ENCODE results near the gene APP. TPM values are rescaled to one million over a fixed set of nuclear protein-coding genes. Genes with fewer than 3 reads are reported as not detected.

APP gene
- total RNA-seq, 2 experiments from 2014 or later = 0.55 TPM; not detected in 1

- ChIA-PET POLR2A (interaction anchor here (0.5 kb wide), 1 partner anchor 607 kb away, joined by 3 read pairs; no protein-coding TSS in a partner anchor), CTCF (ENCODE audit: unreplicated experiment) (no interaction called here)
- DNase-seq (ENCODE audit: low spot score) = no peak
- no peak overlapping the region for H3K4me2 ChIP-seq (ENCODE audit: low read length)
- H3K9me2 ChIP-seq (ENCODE audit: insufficient read depth, low read length) = no peaks in the 10 kb centered on the region
- no peaks in the 10 kb centered on the region for H3K36me3 ChIP-seq (ENCODE audit: insufficient read depth, low read length)
- BruUV-seq (replicated peaks) = no TSS peak
- H3K27ac ChIP-seq (ENCODE audit: low read depth, low read length, poor library complexity, severe bottlenecking) = no peak overlapping the region
- H3K79me2 ChIP-seq (ENCODE audit: insufficient read depth, low read depth, low read length) = no peaks in the 10 kb centered on the region
- H3K9me3 ChIP-seq (ENCODE audit: low read length) = no peaks in the 10 kb centered on the region
- H2AFZ ChIP-seq (ENCODE audit: low read length) = no peak overlapping the region
- no peak for TF ChIP-seq EZH2phosphoT487 (IDR thresholded peaks at IDR 0.05; ENCODE audit: borderline replicate concordance, low read depth, low read length)
- no peak for TF ChIP-seq CTCF (conservative IDR thresholded peaks at IDR 0.05; ENCODE audit: low read length)
- no peaks in the 10 kb centered on the region for H4K20me1 ChIP-seq (ENCODE audit: insufficient read depth, low read length)
- no peak overlapping the region for H3K4me3 ChIP-seq (ENCODE audit: low read depth, low read length, poor library complexity, severe bottlenecking)
- intact Hi-C loops (cut with micrococcal nuclease; ENCODE audit: unreplicated experiment) = no loop called here
- H3K4me1 ChIP-seq (ENCODE audit: insufficient read depth, low read length, poor library complexity, severe bottlenecking) = no peaks in the 10 kb centered on the region
Measured at GRCh38 chr21:26117324-26117971, 53.1 kb downstream of the APP start.

- CTCF ChIA-PET (ENCODE audit: unreplicated experiment) = no interaction called here
Measured at GRCh38 chr21:26116456-26117011, 54.0 kb downstream of the APP start.

More at GRCh38 chr21:26116456-26117011, 54.0 kb downstream of the APP start:
- no peaks in the 10 kb centered on the region for H3K36me3 ChIP-seq (ENCODE audit: insufficient read depth, low read length)
- H3K4me1 ChIP-seq (ENCODE audit: insufficient read depth, low read length, poor library complexity, severe bottlenecking) = no peaks in the 10 kb centered on the region
- H2AFZ ChIP-seq (ENCODE audit: low read length) = no peak overlapping the region
- H3K4me2 ChIP-seq (ENCODE audit: low read length) = no peak overlapping the region
- no peak for DNase-seq (ENCODE audit: low spot score)
- no peak overlapping the region for H3K27ac ChIP-seq (ENCODE audit: low read depth, low read length, poor library complexity, severe bottlenecking)
- H4K20me1 ChIP-seq (ENCODE audit: insufficient read depth, low read length) = no peaks in the 10 kb centered on the region
- BruUV-seq (replicated peaks) = no TSS peak
- TF ChIP-seq EZH2phosphoT487 (IDR thresholded peaks at IDR 0.05; ENCODE audit: borderline replicate concordance, low read depth, low read length) (no peak), CTCF (conservative IDR thresholded peaks at IDR 0.05; ENCODE audit: low read length) (no peak)
- H3K4me3 ChIP-seq (ENCODE audit: low read depth, low read length, poor library complexity, severe bottlenecking) = no peak overlapping the region
- no peaks in the 10 kb centered on the region for H3K9me3 ChIP-seq (ENCODE audit: low read length)
- POLR2A ChIA-PET = no interaction called here
- no peaks in the 10 kb centered on the region for H3K9me2 ChIP-seq (ENCODE audit: insufficient read depth, low read length)
- H3K79me2 ChIP-seq (ENCODE audit: insufficient read depth, low read depth, low read length) = no peaks in the 10 kb centered on the region
- intact Hi-C loops (cut with micrococcal nuclease; ENCODE audit: unreplicated experiment) = no loop called here
